SK-N-MC (cell line): Measurements from ENCODE around the gene EMX2.
"Not testable (repeated sequence)": the region's sequence is repeated elsewhere in the genome, so short reads cannot be mapped to it uniquely, and the experiment has no call there.

Source experiments
- DNase-seq: peaks from one replicate; pipeline ENCODE4 v3.0.0-alpha.2; 2011; ENCODE audit warnings: low read depth, low spot score
- H3K27ac ChIP-seq: fragments of 200-600 bp; sonication (generic); 2 replicates; pipeline ENCODE4 v1.5.1; 2016; ENCODE audit warnings: mixed run types
- H3K36me3 ChIP-seq: fragments of 200-600 bp; sonication (generic); 2 replicates; pipeline ENCODE4 v1.6.1; 2017; ENCODE audit warnings: antibody characterized with exemption, low read length, mixed read lengths; ENCODE audit not compliant: insufficient read depth
- H3K4me3 ChIP-seq: fragments of 200-600 bp; sonication (generic); 2 replicates; pipeline ENCODE4 v1.5.1; 2016
- H3K9ac ChIP-seq: fragments of 200-600 bp; sonication (generic); 2 replicates; pipeline ENCODE4 v1.8.0; 2017; ENCODE audit warnings: mixed run types, mixed read lengths; ENCODE audit not compliant: insufficient read length
- H3K9me3 ChIP-seq: fragments of 200-600 bp; sonication (generic); 2 replicates; pipeline ENCODE4 v1.6.1; 2017; ENCODE audit warnings: low read depth, mild to moderate bottlenecking, antibody characterized with exemption, low read length, moderate library complexity, mixed read lengths
- EZH2 ChIP-seq: fragments of 200-600 bp; sonication (generic); IDR thresholded peaks from one replicate; pipeline ENCODE4 v1.6.1; 2017; ENCODE audit warnings: antibody characterized with exemption
- FOXP2 ChIP-seq: optimal IDR thresholded peaks from 2 replicates; pipeline ENCODE3; 2011; ENCODE audit warnings: mild to moderate bottlenecking, moderate library complexity; ENCODE audit not compliant: insufficient read depth; ENCODE audit errors: extremely low read length, control extremely low read depth
- POLR2AphosphoS5 ChIP-seq: IDR thresholded peaks from 2 replicates; pipeline ENCODE4 v1.6.1; 2012; ENCODE audit warnings: mild to moderate bottlenecking, low read depth, low read length, borderline replicate concordance

EMX2 gene

DNA sequence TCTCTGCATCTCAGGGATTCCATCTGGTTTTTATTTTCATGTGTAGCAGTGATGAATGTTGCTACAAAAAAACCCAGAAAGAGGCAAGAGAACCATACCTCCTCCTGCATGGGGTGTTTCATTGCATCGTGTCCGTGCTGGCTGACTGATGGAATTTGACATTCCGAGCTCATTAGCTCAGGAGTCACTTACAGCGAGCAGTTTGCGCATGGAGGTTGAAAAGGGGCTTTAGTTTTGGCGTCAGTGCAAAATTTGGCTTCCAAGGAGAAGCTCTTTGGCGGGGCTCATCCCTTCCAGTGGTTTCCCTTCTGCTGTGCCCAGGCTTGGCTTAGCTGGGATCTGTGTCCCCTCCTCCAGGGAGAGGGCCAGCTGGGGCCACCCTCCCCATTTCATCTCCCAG lies 25.8 kb downstream of the EMX2 start:
- TF ChIP-seq FOXP2 (no peak), POLR2AphosphoS5 (no peak), EZH2 (no peak)
- H3K4me3 ChIP-seq = no peak overlapping the region

DNA sequence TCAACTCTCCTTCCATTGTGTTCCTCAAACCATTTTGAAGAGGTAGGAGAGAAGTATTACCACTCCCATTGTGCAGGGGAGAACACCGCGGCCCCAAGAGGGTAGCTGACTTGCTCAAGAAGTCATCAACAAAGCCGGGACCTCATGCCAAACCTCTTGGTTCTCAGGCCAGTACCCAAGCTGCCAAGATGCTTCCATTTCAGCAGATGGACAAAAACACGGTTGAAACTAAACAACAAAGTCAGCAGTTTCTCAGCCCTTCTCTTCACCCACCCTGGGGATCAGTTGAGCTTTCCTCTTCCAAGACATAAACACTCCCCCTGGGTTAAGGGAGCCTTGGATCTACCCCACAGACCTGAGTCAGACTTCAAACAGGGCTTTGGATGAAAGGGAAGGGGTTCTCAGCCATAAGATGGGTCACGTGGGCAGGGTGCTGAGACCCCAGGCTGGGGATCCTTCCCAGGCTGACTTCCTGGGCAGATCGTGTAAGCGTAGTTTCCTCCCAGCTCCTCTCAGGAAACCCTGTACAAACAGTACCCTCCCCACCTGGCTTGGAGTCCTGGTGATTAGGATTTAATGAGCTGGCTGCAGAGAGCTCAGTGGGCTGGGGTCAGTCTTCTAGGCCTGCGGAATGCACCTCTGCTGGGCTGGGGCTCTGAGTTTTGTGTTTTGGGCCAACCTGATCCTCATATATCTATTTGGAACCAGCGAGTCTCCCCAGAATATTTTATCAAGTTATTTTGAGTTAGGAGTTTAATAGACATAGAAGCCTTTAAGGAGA lies 27.3 kb downstream of the EMX2 start:
- Histone ChIP-seq H3K9ac (no peak overlapping the region), H3K36me3 (no peaks in the 10 kb centered on the region), H3K27ac (no peak overlapping the region), H3K4me3 (no peak overlapping the region), H3K9me3 (no peaks in the 10 kb centered on the region)
- no peak for DNase-seq
- TF ChIP-seq FOXP2 = no peak
- no peak for TF ChIP-seq POLR2AphosphoS5
- TF ChIP-seq EZH2 = no peak

More for the DNA sequence above, 25.8 kb downstream of the EMX2 start:
- Histone ChIP-seq H3K36me3 (no peaks in the 10 kb centered on the region), H3K9ac (no peak overlapping the region), H3K27ac (no peak overlapping the region), H3K9me3 (no peaks in the 10 kb centered on the region)
- DNase-seq = no peak

DNA sequence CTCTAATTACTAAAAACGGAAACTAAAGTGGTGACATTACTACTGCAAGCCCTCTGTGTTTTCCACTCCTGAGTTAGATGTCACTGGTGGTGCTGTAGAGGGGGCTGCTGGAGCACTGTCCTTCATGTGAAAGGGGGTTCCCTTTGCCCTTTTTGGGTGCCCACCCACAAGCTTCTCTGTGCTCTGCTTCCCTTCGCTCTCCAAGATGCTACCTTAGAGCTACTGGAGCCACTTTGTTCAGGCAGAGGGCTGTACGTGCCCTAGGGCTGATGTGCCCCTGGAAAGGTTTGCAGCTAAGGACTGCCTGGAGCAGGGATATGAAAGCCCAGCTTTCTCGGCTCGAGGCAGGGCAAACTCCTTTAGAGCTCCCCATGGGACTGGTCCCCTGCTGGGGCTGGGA lies 28.3 kb downstream of the EMX2 start:
- no peak for DNase-seq
- TF ChIP-seq EZH2 = no peak
- no peak for TF ChIP-seq FOXP2
- TF ChIP-seq POLR2AphosphoS5 = no peak
- no peaks in the 10 kb centered on the region for H3K9me3 ChIP-seq
- no peak overlapping the region for H3K27ac ChIP-seq
- no peak overlapping the region for H3K9ac ChIP-seq
- H3K36me3 ChIP-seq = no peaks in the 10 kb centered on the region
- no peak overlapping the region for H3K4me3 ChIP-seq

DNA sequence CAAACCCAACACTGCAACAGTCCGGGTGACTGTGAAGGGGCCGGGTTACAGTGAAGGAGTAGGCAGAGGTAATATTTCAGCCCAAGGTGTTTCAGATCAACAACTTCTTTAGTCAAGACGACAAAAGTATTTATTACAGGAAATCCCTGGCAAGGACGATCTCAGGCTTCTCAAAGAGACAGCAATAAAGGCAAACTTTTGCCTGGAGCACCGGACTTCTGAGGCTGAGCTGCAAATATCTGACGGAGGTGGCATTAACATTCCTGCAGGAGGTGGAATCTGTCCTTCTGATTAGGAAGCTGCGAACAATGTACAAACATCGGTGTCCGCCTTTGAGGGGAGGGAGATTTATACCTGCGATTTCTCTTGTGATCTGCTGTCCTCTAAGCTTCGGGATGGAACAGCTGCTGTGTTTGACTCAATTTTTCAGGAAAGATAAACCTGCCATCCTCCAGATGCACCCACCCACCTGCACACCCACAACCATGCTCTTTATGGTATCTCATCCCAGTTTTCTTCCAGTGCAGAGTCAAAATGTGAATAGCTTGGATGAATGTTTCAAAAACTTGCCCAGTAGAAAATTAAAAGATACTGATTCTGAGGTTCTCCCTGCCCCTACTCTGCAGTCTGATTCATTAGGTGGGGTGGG lies 32.1 kb downstream of the EMX2 start:
- Histone ChIP-seq H3K4me3 (no peak overlapping the region), H3K27ac (no peak overlapping the region), H3K9ac (no peak overlapping the region), H3K9me3 (no peaks in the 10 kb centered on the region), H3K36me3 (no peaks in the 10 kb centered on the region)
- no peak for TF ChIP-seq POLR2AphosphoS5
- no peak for TF ChIP-seq FOXP2
- TF ChIP-seq EZH2 = no peak
- no peak for DNase-seq

DNA sequence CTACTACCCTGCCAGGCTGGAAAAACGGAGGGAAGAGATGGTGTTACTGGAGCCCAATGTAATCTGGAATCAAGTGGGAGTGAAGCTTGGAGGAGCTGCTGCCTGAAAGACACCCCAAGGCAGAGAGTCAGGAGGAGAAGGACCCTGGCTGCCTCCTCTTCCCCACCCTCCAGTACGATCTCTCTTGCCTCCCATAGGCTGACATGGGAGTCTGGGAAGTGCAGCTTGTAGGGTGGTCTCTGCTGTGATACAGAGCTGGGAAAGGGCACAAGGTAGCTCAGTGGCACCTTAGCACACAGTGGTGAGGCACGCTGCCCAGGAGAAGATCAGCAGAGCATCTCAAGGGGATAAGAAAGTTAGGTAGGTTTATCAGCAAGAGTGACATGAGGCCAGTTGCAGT lies 35.9 kb downstream of the EMX2 start:
- Histone ChIP-seq H3K9ac (no peak overlapping the region), H3K4me3 (no peak overlapping the region), H3K27ac (no peak overlapping the region), H3K36me3 (no peaks in the 10 kb centered on the region), H3K9me3 (no peaks in the 10 kb centered on the region)
- no peak for DNase-seq
- no peak for TF ChIP-seq POLR2AphosphoS5
- TF ChIP-seq EZH2 = no peak
- no peak for TF ChIP-seq FOXP2

DNA sequence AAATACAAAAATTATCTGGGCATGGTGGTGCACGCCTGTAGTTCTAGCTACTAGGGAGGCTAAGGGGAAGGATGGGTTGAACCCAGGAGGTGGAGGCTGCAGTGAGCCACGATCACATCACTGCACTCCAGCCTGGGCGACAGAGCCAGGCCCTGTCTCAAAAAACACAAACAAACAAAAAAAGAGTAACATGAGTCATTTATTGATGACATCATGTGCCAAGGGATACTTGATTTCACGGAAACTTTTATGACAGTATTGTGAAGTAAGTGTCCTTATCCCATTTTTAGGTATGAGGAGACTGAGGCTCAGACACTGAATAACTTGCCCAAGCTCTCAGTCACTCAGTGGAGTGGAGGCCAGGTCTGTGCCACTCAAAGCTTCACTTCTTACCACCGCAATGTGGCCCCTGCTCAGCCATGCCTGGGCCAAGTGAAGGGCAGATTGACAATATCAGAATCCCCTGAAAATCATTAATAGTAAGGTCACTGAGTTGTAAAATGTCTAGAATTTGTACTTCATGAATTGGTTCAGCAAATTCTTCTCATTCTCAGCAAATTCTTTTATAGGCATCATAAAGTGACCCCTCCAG lies 36.5 kb downstream of the EMX2 start:
- H3K36me3 ChIP-seq = no peaks in the 10 kb centered on the region
- TF ChIP-seq POLR2AphosphoS5 (no peak), FOXP2 (no peak), EZH2 (no peak)
- no peak for DNase-seq
- H3K9ac ChIP-seq = no peak overlapping the region
- no peak overlapping the region for H3K4me3 ChIP-seq
- no peak overlapping the region for H3K27ac ChIP-seq
- no peaks in the 10 kb centered on the region for H3K9me3 ChIP-seq

DNA sequence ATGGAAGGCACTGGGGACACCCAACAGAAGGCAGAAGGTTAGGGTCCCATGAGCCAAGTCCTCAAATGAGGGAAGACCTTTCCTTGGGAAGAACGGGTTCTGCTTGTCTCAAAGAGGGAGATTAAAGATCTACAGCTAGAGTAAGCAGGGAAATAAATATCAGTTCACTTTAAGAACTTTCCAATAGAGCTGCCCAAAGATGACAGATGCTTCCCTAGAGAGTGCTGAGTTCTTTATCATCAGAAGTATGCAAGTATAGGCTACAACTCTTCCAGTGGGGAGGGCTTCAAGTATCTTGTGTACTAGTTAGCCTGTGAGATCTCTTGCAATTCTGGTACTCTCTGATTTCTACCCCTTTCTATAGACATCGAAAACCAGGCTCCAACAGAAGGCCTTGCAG lies 39.4 kb downstream of the EMX2 start:
- no peak overlapping the region for H3K9ac ChIP-seq
- TF ChIP-seq EZH2 (no peak), FOXP2 (no peak), POLR2AphosphoS5 (no peak)

DNA sequence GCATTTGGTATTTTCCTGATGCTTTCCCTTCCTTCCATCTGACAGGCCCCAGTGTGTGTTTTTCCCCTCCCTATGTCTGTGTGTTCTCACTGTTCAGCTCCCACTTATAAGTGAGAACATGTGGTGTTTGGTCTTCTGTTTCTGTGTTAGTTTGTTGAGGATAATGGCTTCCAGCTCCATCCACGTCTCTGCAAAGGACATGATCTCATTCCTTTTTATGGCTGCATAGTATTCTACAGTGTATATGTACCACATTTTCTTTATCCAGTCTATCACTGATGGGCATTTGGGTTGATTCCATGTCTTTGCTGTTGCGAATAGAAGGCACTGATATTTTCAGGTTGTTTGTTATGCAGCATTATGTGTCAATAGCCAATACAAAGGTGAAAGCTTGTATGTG lies 42.3 kb downstream of the EMX2 start:
- H3K9me3 ChIP-seq, DNase-seq, H3K4me3 ChIP-seq, H3K27ac ChIP-seq, H3K9ac ChIP-seq, H3K36me3 ChIP-seq: not testable (repeated sequence)

More for the DNA sequence above, 39.4 kb downstream of the EMX2 start:
- DNase-seq = no peak
- Histone ChIP-seq H3K36me3 (no peaks in the 10 kb centered on the region), H3K27ac (no peak overlapping the region), H3K9me3 (no peaks in the 10 kb centered on the region), H3K4me3 (no peak overlapping the region)

DNA sequence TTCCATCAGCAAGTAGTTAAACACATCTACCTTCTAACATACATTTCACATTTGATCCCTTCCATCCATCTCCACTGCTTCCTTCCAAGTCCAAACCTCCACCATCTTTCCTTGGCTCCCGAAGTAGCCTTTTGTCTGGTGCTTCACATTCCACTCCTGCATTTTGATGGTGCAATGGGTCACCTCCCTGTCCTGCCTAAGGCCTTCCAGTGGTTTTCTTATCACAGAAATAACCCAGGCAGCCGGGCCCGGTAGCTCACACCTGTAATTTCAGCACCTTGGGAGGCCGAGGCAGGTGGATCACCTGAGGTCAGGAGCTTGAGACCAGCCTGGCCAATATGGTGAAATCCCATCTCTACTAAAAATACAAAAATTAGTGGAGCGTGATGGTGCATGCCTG lies 44.5 kb downstream of the EMX2 start:
- no peak overlapping the region for H3K9ac ChIP-seq

More for the DNA sequence above, 44.5 kb downstream of the EMX2 start:
- no peaks in the 10 kb centered on the region for H3K36me3 ChIP-seq
- H3K9me3 ChIP-seq = no peaks in the 10 kb centered on the region
- no peak for DNase-seq
- H3K27ac ChIP-seq = no peak overlapping the region
- no peak for TF ChIP-seq POLR2AphosphoS5
- no peak for TF ChIP-seq EZH2
- TF ChIP-seq FOXP2 = no peak
- no peak overlapping the region for H3K4me3 ChIP-seq
